ENCODE results near the gene TP53. TPM values are rescaled to one million over a fixed set of nuclear protein-coding genes. Genes with fewer than 3 reads are reported as not detected.

TP53 gene
- total RNA-seq, 4 donors from 2014 or later: 19.6 to 27.7 (median 25.1) TPM

DNA sequence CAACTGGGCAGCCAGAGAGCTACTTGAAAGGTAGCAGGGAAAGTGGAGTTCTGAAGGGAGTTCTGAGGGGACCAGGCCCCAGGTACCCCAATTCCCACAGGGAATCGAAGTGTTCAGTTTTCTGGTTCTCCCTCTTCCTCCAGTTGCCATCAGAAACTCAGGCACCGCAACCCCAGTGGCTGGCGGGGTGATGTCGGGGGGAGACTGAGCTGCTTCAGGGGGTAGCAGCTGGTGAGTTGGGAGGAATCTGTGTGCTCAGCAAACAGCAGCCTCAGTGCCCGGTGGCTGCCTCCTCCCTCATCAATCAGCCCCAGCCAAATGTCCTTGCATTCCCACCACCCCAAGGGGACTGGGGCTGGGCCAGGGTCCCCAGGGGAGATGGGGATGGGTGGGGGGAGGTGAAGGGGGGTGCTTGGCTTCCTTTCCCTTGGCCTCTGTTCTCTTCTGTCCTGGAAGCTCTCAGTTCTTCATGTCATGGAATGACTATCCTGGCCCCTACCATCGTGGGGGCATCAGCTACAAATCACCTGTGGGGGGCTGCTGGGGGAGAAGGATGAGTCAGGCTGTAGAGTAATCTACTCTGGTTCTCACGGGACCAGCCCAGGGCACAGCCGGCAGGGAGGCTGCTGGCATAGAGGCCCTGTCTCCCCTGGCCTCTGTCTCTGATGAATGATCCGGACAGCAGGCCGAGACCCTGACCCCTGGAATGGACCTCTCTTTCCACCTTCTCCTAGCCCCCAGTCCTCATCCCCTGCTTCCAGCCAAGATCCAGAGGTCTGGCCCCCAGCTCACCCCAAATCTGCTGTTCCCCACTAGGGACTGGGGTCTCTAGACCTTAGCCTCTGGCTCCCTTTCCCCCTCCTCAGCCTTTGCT is 27.7 kb upstream of the TP53 start:
- H3K4me3 ChIP-seq: no peak overlapping the region
- no peak for DNase-seq
- H3K27me3 ChIP-seq: peaks cover 0 to 5% of the 10 kb centered on the region in 2 donors
- H3K36me3 ChIP-seq: no peaks in the 10 kb centered on the region
- no peak overlapping the region for H3K27ac ChIP-seq
- no peaks in the 10 kb centered on the region for H3K9me3 ChIP-seq
- peaks cover 0 to 17% (median 9%) of the 10 kb centered on the region in 4 donors for H3K4me1 ChIP-seq
- TF ChIP-seq POLR2A (IDR thresholded peaks at IDR 0.05): no peak

DNA sequence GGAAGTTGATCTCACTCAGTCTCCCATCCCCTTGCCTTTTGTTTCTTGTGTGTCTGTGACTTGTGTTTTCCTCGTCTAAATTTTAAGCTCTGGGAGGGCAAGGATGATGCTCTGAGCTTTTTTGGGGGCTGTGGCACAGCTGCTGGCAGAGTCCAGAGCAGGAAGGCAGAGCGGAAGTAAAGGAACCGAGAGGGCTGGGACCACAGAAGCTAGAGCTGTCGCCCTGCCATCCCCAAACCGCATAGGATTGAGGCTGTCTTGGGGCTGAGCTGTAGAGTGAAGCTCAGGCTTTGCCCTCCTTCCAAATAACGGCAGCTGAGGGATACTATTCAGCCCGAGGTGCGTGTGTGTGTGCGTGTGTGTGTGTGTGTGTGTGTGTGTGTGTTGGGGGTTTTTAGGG is 26.5 kb upstream of the TP53 start:
- Histone ChIP-seq H3K36me3 (no peaks in the 10 kb centered on the region), H3K27ac (no peak overlapping the region), H3K4me3 (no peak overlapping the region), H3K27me3 (peaks cover 0 to 5% of the 10 kb centered on the region in 2 donors), H3K4me1 (peaks cover 0 to 17% (median 9%) of the 10 kb centered on the region in 4 donors), H3K9me3 (no peaks in the 10 kb centered on the region)
- no peak for DNase-seq
- TF ChIP-seq, protein P1, sequence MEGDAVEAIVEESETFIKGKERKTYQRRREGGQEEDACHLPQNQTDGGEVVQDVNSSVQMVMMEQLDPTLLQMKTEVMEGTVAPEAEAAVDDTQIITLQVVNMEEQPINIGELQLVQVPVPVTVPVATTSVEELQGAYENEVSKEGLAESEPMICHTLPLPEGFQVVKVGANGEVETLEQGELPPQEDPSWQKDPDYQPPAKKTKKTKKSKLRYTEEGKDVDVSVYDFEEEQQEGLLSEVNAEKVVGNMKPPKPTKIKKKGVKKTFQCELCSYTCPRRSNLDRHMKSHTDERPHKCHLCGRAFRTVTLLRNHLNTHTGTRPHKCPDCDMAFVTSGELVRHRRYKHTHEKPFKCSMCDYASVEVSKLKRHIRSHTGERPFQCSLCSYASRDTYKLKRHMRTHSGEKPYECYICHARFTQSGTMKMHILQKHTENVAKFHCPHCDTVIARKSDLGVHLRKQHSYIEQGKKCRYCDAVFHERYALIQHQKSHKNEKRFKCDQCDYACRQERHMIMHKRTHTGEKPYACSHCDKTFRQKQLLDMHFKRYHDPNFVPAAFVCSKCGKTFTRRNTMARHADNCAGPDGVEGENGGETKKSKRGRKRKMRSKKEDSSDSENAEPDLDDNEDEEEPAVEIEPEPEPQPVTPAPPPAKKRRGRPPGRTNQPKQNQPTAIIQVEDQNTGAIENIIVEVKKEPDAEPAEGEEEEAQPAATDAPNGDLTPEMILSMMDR (IDR thresholded peaks at IDR 0.05): no peak
- TF ChIP-seq POLR2A (IDR thresholded peaks at IDR 0.05): no peak

GRCh38 chr17:7712111-7712771 is 25.0 kb upstream of the TP53 start:
- no peaks in the 10 kb centered on the region for H3K9me3 ChIP-seq
- DNase-seq: no peak
- peaks cover 0 to 8% (median 7%) of the 10 kb centered on the region in 4 donors for H3K4me1 ChIP-seq
- H3K36me3 ChIP-seq: no peaks in the 10 kb centered on the region
- H3K4me3 ChIP-seq: no peak overlapping the region
- no peak overlapping the region for H3K27ac ChIP-seq
- TF ChIP-seq POLR2A (IDR thresholded peaks at IDR 0.05): no peak
- TF ChIP-seq, protein P1 (IDR thresholded peaks at IDR 0.05): no peak
- peaks cover 0 to 5% of the 10 kb centered on the region in 2 donors for H3K27me3 ChIP-seq

- DNase-seq: no peak
- no peaks in the 10 kb centered on the region for H3K4me1 ChIP-seq
- H3K9me3 ChIP-seq: no peaks in the 10 kb centered on the region
- H3K4me3 ChIP-seq: no peak overlapping the region
- TF ChIP-seq POLR2A (IDR thresholded peaks at IDR 0.05): no peak
- TF ChIP-seq, protein P1 (IDR thresholded peaks at IDR 0.05): no peak
- H3K36me3 ChIP-seq: no peaks in the 10 kb centered on the region
- no peak overlapping the region for H3K27ac ChIP-seq
- H3K27me3 ChIP-seq: peaks cover 0 to 5% of the 10 kb centered on the region in 2 donors
Observed at GRCh38 chr17:7711051-7711755, 23.9 kb upstream of the TP53 start.

- Histone ChIP-seq H3K36me3 (no peaks in the 10 kb centered on the region), H3K4me3 (no peak overlapping the region), H3K9me3 (no peaks in the 10 kb centered on the region), H3K4me1 (peaks cover 0 to 2% (median under 1%) of the 10 kb centered on the region in 4 donors), H3K27ac (no peak overlapping the region), H3K27me3 (peaks cover 0 to 3% of the 10 kb centered on the region in 2 donors)
- DNase-seq: no peak
- TF ChIP-seq, protein P1 (IDR thresholded peaks at IDR 0.05): no peak
- TF ChIP-seq POLR2A (IDR thresholded peaks at IDR 0.05): no peak
Observed at GRCh38 chr17:7710301-7710700, 23.0 kb upstream of the TP53 start.

Data from Peyer's patch (tissue), 4 donors.